K562 (cell line): ENCODE results near the gene ATP8B2. TPM values are rescaled to one million over a fixed set of nuclear protein-coding genes. Genes with fewer than 3 reads are reported as not detected.

Source experiments
- ATAC-seq: fragments of 200-7000 bp; cut with Tn5 transposase; 3 replicates; pipeline ENCODE4 v1.9.1; 2020; ENCODE audit warnings: moderate library complexity
- BruUV-seq: library from RNA; stranded (reverse); fragments of 400-500 nt; replicated peaks from 2 replicates; lab custom pipeline; 2021; lab: Mats Ljungman, UMichigan
- CTCF ChIA-PET: fragments of 300-600 bp; formaldehyde crosslinking; extraction: SDS; loops from one replicate; lab custom pipeline; 2021; ENCODE audit warnings: low intra/inter-chr PET ratio; lab: Yijun Ruan, JAX
- POLR2A ChIA-PET: fragments of 300-600, 350-650 bp; sonication (Branson Sonifier 250); formaldehyde crosslinking; extraction: SDS; loops from one replicate; lab custom pipeline; 2021; ENCODE audit warnings: antibody characterized with exemption, inconsistent platforms; lab: Yijun Ruan, JAX
- DNase-seq, 4 experiments: peaks; one replicate each; pipeline versions ENCODE4 v3.0.0 to v3.0.0-alpha.2; 2011 to 2018; ENCODE audit warnings: low spot score in 3 of 4, mixed read lengths in 3 of 4; ENCODE audit errors: extremely low read depth in 1 of 4
- FAIRE-seq: peaks from 2 replicates; lab custom pipeline; 2011; peaks lifted over from hg19 to GRCh38; lab: Jason Lieb, UNC
- H2AFZ ChIP-seq: 2 replicates; pipeline ENCODE4 v1.6.0; 2011; ENCODE audit warnings: low read depth, low read length, control low read depth, inconsistent platforms
- H3K27ac ChIP-seq: fragments of 200-600 bp; 3 replicates; pipeline ENCODE4 v1.8.0; 2011; ENCODE audit warnings: low read depth, mild to moderate bottlenecking, control low read depth, inconsistent platforms, low read length, moderate library complexity, mixed read lengths; ENCODE audit errors: extremely low read depth
- H3K27me3 ChIP-seq, 2 experiments: fragments of 300-600 bp in 1 of 2; 2 replicates in 1 of 2; 3 replicates in 1 of 2; pipeline versions ENCODE4 v1.6.0 to v1.8.0; 2011; ENCODE audit warnings: inconsistent platforms in 2 of 2, low read length in 2 of 2, mild to moderate bottlenecking in 1 of 2, mixed read lengths in 1 of 2, moderate library complexity in 1 of 2; ENCODE audit not compliant: control insufficient read depth in 2 of 2, insufficient read depth in 2 of 2
- H3K36me3 ChIP-seq: fragments of 300-600 bp; 3 replicates; pipeline ENCODE4 v1.8.0; 2011; ENCODE audit warnings: mild to moderate bottlenecking, low read length, inconsistent platforms; ENCODE audit not compliant: control insufficient read depth, insufficient read depth
- H3K4me1 ChIP-seq, 2 experiments: fragments of 200-600 bp in 1 of 2; replicated peaks in 1 of 2; 2 replicates in 1 of 2; 3 replicates in 1 of 2; pipeline versions ENCODE4 v1.5.1 to v1.8.0; 2011; ENCODE audit warnings: inconsistent platforms in 2 of 2, low read length in 2 of 2, mild to moderate bottlenecking in 1 of 2, mixed read lengths in 1 of 2, moderate library complexity in 1 of 2; ENCODE audit not compliant: control insufficient read depth in 2 of 2, insufficient read depth in 2 of 2
- H3K4me2 ChIP-seq: 2 replicates; pipeline ENCODE4 v1.6.1; 2011; ENCODE audit warnings: low read length, control low read depth, inconsistent platforms, mixed read lengths; ENCODE audit not compliant: insufficient read depth
- H3K4me3 ChIP-seq: fragments of 200-600 bp; sonication (generic), shearing (Covaris generic); 2 replicates; pipeline ENCODE4 v1.5.1; 2016; ENCODE audit warnings: control low read depth, inconsistent platforms
- H3K79me2 ChIP-seq: fragments of 200-600 bp; 3 replicates; pipeline ENCODE4 v1.8.0; 2011; ENCODE audit warnings: low read length, inconsistent platforms; ENCODE audit not compliant: control insufficient read depth, insufficient read depth
- H3K9ac ChIP-seq, 2 experiments: 2 replicates each; pipeline versions ENCODE4 v1.6.0 to v1.6.1; 2011; ENCODE audit warnings: low read depth in 2 of 2, low read length in 2 of 2, control low read depth in 1 of 2, inconsistent platforms in 1 of 2, mild to moderate bottlenecking in 1 of 2, mixed read lengths in 1 of 2; ENCODE audit not compliant: insufficient read depth in 1 of 2
- H3K9me1 ChIP-seq: one replicate; pipeline ENCODE4 v1.6.0; 2011; ENCODE audit warnings: inconsistent platforms, mild to moderate bottlenecking, low read length, moderate library complexity; ENCODE audit not compliant: control insufficient read depth, insufficient read depth
- H3K9me3 ChIP-seq: replicated peaks from 2 replicates; pipeline ENCODE4 v1.5.1; 2011; ENCODE audit warnings: low read depth, low read length, inconsistent platforms; ENCODE audit not compliant: control insufficient read depth, insufficient read depth
- H4K20me1 ChIP-seq: replicated peaks from 2 replicates; pipeline ENCODE4 v1.6.1; 2011; ENCODE audit warnings: low read length, inconsistent platforms, mixed read lengths; ENCODE audit not compliant: control insufficient read depth, insufficient read depth
- CTBP1 ChIP-seq: fragments of 450-650 bp; IDR thresholded peaks from 2 replicates; pipeline ENCODE4 v1.6.1; 2016; ENCODE audit warnings: borderline replicate concordance
- EWSR1 ChIP-seq: fragments of 450-650 bp; IDR thresholded peaks from 2 replicates; pipeline ENCODE4 v1.6.1; 2018; ENCODE audit warnings: borderline replicate concordance, mild to moderate bottlenecking, low read depth, moderate library complexity; ENCODE audit not compliant: partially characterized antibody
- FOSL1 ChIP-seq: fragments of 200-800 bp; sonication (Bioruptor generic); conservative IDR thresholded peaks from 2 replicates; pipeline ENCODE4 v1.6.1; 2016; ENCODE audit warnings: missing genetic modification characterization, missing compliant biosample characterization
- NRF1 ChIP-seq, 2 experiments: fragments of 450-650 bp; IDR thresholded peaks in 1 of 2; conservative IDR thresholded peaks in 1 of 2; 2 replicates each; pipeline ENCODE4 v1.6.1; 2014; ENCODE audit warnings: mild to moderate bottlenecking in 2 of 2
- POLR2AphosphoS5 ChIP-seq: IDR thresholded peaks from 2 replicates; pipeline ENCODE4 v1.6.1; 2011; ENCODE audit warnings: mild to moderate bottlenecking, low read depth, low read length, moderate library complexity; ENCODE audit not compliant: control insufficient read depth, insufficient read depth
- SMAD4 ChIP-seq: fragments of 250-450 bp; sonication (Bioruptor Pico); conservative IDR thresholded peaks from 2 replicates; pipeline ENCODE4 v1.8.0; 2021; ENCODE audit warnings: inconsistent platforms, mild to moderate bottlenecking, moderate library complexity
- TFAM ChIP-seq: fragments of 250-450 bp; sonication (Bioruptor Pico); conservative IDR thresholded peaks from 2 replicates; pipeline ENCODE4 v1.5.0; 2021; ENCODE audit warnings: mild to moderate bottlenecking, moderate library complexity
- WGBS: fragments of 100-300 bp; shearing (Covaris generic); methylation state at CpG from one replicate; pipeline ENCODE4 v1.1.6; 2016; ENCODE audit warnings: low coverage, mixed read lengths; ENCODE audit not compliant: insufficient coverage; ENCODE audit errors: missing lambda C conversion rate; 5-methylcytosine and 5-hydroxymethylcytosine counted together
- in situ Hi-C: fragments of 300-500 bp; cut with MboI; formaldehyde crosslinking; loops from 4 replicates; pipeline ENCODE4 v1.15.0; 2018; ENCODE audit warnings: inconsistent platforms, mixed read lengths
- intact Hi-C: fragments of 100-400 bp; cut with micrococcal nuclease; formaldehyde crosslinking; loops from 2 replicates; pipeline ENCODE4 v1.14.2; 2022
- polyA plus RNA-seq, 8 experiments: library from polyadenylated mRNA; depleted of rRNA in 4 of 8; stranded (reverse) in 5 of 8; unstranded in 3 of 8; fragments of >200 nt; fragmentation: Nextera tagmentation in 2 of 8; fragmentation: Illumina TruSeq in 1 of 8; extraction: Ambion mirVana in 2 of 8; extraction: Trizol in 1 of 8; gene quantifications; 2 replicates each; pipeline versions ENCODE4 v1.2.1 to v1.2.3, GENCODE V29; 2011 to 2014; ENCODE audit warnings: inconsistent platforms in 1 of 8, missing spikeins in 1 of 8
- total RNA-seq, 7 experiments: library from RNA; depleted of rRNA in 6 of 7; stranded (reverse); fragments of >200 nt in 6 of 7; fragmentation: Illumina TruSeq in 2 of 7; extraction: Trizol in 2 of 7; gene quantifications; 2 replicates each; pipeline versions ENCODE4 v1.2.1 to v1.2.3, GENCODE V29; 2011 to 2021; ENCODE audit warnings: low replicate concordance in 1 of 7
- TF ChIP-seq, protein P1 (sequence below): fragments of 250-450 bp; sonication (Bioruptor Pico); IDR thresholded peaks from 2 replicates; pipeline ENCODE4 v1.5.1; 2021; ENCODE audit warnings: mild to moderate bottlenecking
- TF ChIP-seq, protein P2 (sequence below): fragments of 450-650 bp; formaldehyde crosslinking; IDR thresholded peaks from 2 replicates; pipeline ENCODE4 v1.4.0; 2020; ENCODE audit warnings: mild to moderate bottlenecking, moderate library complexity

The ATP8B2 gene
- total and polyA plus RNA-seq, 9 of the 15 experiments (the other 6 are each of a cell fraction or from before 2014, with no cell fraction given) = 0.27 to 33.2 (median 18.4) TPM

DNA sequence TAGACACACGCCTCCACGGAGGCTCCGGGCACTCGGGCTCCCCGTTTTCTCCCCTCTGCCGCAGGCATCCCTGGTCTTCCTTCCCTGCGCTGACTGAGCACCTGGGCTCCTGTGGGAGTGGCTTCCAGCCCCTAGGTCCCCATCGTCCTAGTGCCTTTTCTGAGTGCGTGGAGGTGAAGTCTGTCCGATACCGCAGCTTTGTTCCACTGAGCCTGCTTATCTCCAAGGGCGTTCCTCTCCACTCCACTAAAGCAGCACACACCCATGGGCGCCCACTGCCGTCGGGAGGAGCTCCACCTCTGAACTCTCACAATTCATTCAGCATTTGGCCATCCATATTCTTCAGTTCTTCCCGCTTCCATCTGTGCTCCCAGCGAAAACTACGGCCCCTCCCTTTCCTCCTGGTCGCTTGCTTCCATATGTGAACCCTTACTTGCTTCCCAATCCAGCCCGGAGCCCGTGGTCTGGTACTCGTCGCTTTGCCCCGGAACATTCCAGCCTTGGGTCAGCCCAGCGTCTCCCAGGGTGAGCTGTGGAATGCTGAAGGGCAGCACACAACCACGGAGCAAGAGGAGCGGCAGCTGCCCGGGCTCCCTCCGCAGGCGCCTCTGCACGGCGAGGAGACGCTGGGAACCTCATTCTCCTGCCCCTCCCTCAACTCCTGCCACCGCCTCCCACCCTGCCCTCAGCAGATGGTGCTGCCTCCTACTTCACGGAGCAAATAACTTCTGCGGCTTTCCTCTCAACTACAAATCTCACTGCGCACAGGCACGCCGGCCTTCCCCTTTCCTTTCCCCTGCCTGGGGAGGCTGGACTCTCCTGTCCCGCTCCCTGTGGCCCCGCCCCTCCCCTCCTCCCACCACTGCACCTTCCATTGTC lies 27.5 kb downstream of the ATP8B2 start:
- 0 out of 2 replicates have a peak, but pooled peaks cover 7% of the 10 kb centered on the region for H4K20me1 ChIP-seq
- no peaks in the 10 kb centered on the region for H3K9me3 ChIP-seq
- DNase-seq = peak; percentile 62 to 87 (median 66)
- peak overlapping the region; percentile 29 for H3K4me3 ChIP-seq
- intact Hi-C loops (loop anchor here (5.0 kb wide), 2 partner anchors 54 to 166 kb away; partner anchors contain the start of gene IL6R), in situ Hi-C loops (no loop called here)
- peak; percentile 85 for FAIRE-seq
- H3K4me2 ChIP-seq = peak overlapping the region; percentile 81
- peak; percentile 82 for ATAC-seq
- peaks cover 20% of the 10 kb centered on the region; the same call in 2 of the 3 replicates for H3K36me3 ChIP-seq
- ChIA-PET POLR2A (interaction anchor here (0.6 to 1.1 kb wide), 2 partner anchors 84 to 671 kb away, joined by 3 read pairs; no protein-coding TSS in a partner anchor), CTCF (interaction anchor here (0.5 to 1.3 kb wide), 2 partner anchors 27 to 115 kb away, joined by 3 to 4 read pairs; no protein-coding TSS in a partner anchor)
- BruUV-seq = no TSS peak
- no peaks in the 10 kb centered on the region for H3K27me3 ChIP-seq
- H3K4me1 ChIP-seq = peaks cover 31 to 46% of the 10 kb centered on the region in 2 experiments
- H3K79me2 ChIP-seq = no peaks in the 10 kb centered on the region
- H2AFZ ChIP-seq = peak overlapping the region; percentile 89
- H3K9ac ChIP-seq = peak overlapping the region; percentile 24 to 74; a peak in 2 of 4 replicates
- peak overlapping the region; percentile 20; the same call in 2 of the 3 replicates for H3K27ac ChIP-seq
- no peaks in the 10 kb centered on the region for H3K9me1 ChIP-seq
- under 1% methylated on average over 32 of the region's 41 CpGs for WGBS
- TF ChIP-seq CTBP1 = peak; percentile 87; the same call in 1 of the 2 replicates
- peak; percentile 61; the same call in 1 of the 2 replicates for TF ChIP-seq POLR2AphosphoS5
- TF ChIP-seq, protein P1, sequence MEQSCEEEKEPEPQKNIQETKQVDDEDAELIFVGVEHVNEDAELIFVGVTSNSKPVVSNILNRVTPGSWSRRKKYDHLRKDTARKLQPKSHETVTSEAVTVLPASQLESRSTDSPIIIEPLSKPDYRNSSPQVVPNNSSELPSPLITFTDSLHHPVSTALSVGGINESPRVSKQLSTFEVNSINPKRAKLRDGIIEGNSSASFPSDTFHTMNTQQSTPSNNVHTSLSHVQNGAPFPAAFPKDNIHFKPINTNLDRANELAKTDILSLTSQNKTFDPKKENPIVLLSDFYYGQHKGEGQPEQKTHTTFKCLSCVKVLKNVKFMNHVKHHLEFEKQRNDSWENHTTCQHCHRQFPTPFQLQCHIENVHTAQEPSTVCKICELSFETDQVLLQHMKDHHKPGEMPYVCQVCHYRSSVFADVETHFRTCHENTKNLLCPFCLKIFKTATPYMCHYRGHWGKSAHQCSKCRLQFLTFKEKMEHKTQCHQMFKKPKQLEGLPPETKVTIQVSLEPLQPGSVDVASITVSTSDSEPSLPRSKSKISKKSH (CRISPR knock-in tag) = no peak
- no peak for TF ChIP-seq TFAM (CRISPR knock-in tag)
- TF ChIP-seq EWSR1 = no peak
- 0 out of 2 replicates have a peak, but pooled peaks have one; percentile 40 for TF ChIP-seq SMAD4
- TF ChIP-seq FOSL1 (tag) = no peak
- TF ChIP-seq, protein P2, sequence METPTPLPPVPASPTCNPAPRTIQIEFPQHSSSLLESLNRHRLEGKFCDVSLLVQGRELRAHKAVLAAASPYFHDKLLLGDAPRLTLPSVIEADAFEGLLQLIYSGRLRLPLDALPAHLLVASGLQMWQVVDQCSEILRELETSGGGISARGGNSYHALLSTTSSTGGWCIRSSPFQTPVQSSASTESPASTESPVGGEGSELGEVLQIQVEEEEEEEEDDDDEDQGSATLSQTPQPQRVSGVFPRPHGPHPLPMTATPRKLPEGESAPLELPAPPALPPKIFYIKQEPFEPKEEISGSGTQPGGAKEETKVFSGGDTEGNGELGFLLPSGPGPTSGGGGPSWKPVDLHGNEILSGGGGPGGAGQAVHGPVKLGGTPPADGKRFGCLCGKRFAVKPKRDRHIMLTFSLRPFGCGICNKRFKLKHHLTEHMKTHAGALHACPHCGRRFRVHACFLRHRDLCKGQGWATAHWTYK (CRISPR knock-in tag) = 0 out of 2 replicates have a peak, but pooled peaks have one; percentile 29
- TF ChIP-seq NRF1 (conservative IDR thresholded peaks at IDR 0.05 in 1 of 2, IDR thresholded peaks at IDR 0.05 in 1 of 2) = peak in 1 of 2 experiments; percentile 33; a peak in 1 of 4 replicates
